Dermis lymphatic vessel endothelial cell (primary cell): ENCODE data around the gene EIF4E. TPM values are rescaled to one million over a fixed set of nuclear protein-coding genes. Genes with fewer than 3 reads are reported as not detected.

ENCODE experiments used
- total RNA-seq: library from RNA; depleted of rRNA; stranded (reverse); fragments of >200 nt; gene quantifications from 2 replicates; pipeline ENCODE4 v1.2.1, GENCODE V29; 2014

EIF4E gene, protein sequence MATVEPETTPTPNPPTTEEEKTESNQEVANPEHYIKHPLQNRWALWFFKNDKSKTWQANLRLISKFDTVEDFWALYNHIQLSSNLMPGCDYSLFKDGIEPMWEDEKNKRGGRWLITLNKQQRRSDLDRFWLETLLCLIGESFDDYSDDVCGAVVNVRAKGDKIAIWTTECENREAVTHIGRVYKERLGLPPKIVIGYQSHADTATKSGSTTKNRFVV
- 147 and 193 TPM in 2 replicates for total RNA-seq

DNA sequence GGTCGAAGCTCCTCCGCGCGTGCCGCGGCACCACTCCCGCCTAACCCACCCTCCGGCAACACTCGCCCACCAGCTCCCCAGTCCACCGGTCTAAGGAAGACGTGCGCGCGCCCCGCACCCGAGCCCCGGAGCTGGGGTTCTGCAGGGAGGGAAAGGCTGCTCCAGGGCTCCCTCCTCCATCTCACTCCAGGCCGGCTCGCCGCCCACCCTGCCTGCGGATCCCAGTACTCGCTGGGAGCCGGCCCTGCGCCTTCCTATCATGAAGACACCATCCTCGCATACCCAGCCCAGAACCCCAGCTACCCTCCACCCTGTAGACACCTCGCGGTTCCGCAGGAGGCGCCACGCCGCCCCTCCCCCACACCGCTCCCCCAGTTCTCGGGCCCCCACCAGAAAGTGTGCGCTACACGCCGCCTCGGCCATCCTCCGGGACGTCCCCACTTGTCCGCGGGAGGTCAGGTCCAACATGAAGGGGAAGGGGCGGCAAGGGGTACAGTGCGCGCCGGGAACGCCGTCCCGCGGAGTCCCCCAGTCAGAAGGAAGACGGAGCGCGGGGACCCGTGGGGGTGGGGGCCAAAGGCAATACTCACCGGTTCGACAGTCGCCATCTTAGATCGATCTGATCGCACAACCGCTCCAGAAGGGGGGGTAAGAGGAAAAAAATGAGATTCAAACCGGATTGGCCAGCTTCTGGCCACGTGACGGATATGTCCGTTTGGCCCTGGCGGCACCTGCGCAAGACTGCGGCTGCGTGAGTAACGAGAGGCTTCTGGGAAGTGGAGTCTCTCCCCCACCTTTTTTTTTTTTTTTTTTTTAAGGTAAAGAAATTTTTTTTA, at the start of gene EIF4E:
Gene EIF4E (minus strand): TSS at position 629 of the 836 bp plus-strand sequence. CDS start 21 bp downstream, at position 608.

Other genes starting within 250 kb of the EIF4E start
- gene METAP1, start 66.6 kb upstream of the EIF4E start, total RNA-seq: 18.2 and 28.2 TPM in 2 replicates
- 45.3 and 69.7 TPM in 2 replicates for gene ADH5, start 159.7 kb upstream of the EIF4E start, total RNA-seq
- gene ADH4, start 215.2 kb upstream of the EIF4E start, total RNA-seq: not detected in 2 replicates